IMR-90 (cell line): ENCODE data around the gene NKPD1. TPM values are rescaled to one million over a fixed set of nuclear protein-coding genes. Genes with fewer than 3 reads are reported as not detected.

Experiments used
- ATAC-seq: fragments of 200-7000 bp; cut with Tn5 transposase; 2 replicates; pipeline ENCODE4 v1.9.1; 2020; ENCODE audit warnings: low read depth, mild to moderate bottlenecking, moderate library complexity
- BruUV-seq: library from RNA; stranded (reverse); fragments of 400-500 nt; replicated peaks from 2 replicates; lab custom pipeline; 2021; lab: Mats Ljungman, UMichigan
- CTCF ChIA-PET: fragments of 300-600 bp; formaldehyde crosslinking; extraction: SDS; loops from one replicate; lab custom pipeline; 2021; ENCODE audit warnings: antibody characterized with exemption; lab: Yijun Ruan, JAX
- POLR2A ChIA-PET: fragments of 300-600 bp; sonication (Branson Sonifier 250); formaldehyde crosslinking; loops from one replicate; lab custom pipeline; 2022; ENCODE audit warnings: antibody characterized with exemption; ENCODE audit not compliant: unreplicated experiment; lab: Charles Lee
- DNase-seq: peaks from one replicate; pipeline ENCODE4 v3.0.0; 2013
- H2AFZ ChIP-seq: replicated peaks from 2 replicates; pipeline ENCODE3; 2013; ENCODE audit warnings: low read length, mild to moderate bottlenecking; ENCODE audit not compliant: poor library complexity
- H2AK5ac ChIP-seq: 2 replicates; pipeline ENCODE4 v1.6.1; 2013; ENCODE audit warnings: low read depth, low read length, inconsistent platforms
- H2AK9ac ChIP-seq: replicated peaks from 2 replicates; pipeline ENCODE3; 2013; ENCODE audit warnings: mild to moderate bottlenecking, low read depth, low read length, moderate library complexity; ENCODE audit not compliant: poor library complexity
- H2BK120ac ChIP-seq: 2 replicates; pipeline ENCODE4 v1.6.1; 2013; ENCODE audit warnings: low read depth, low read length, inconsistent platforms
- H2BK15ac ChIP-seq: 3 replicates; pipeline ENCODE4 v1.6.1; 2013; ENCODE audit warnings: low read depth, low read length, inconsistent platforms
- H2BK20ac ChIP-seq: 2 replicates; pipeline ENCODE4 v1.6.1; 2013; ENCODE audit warnings: low read depth, mild to moderate bottlenecking, inconsistent platforms, low read length, moderate library complexity
- H2BK5ac ChIP-seq: 2 replicates; pipeline ENCODE4 v1.6.1; 2013; ENCODE audit warnings: mild to moderate bottlenecking, low read depth, low read length, inconsistent platforms; ENCODE audit not compliant: poor library complexity, severe bottlenecking
- H3K14ac ChIP-seq: replicated peaks from 2 replicates; pipeline ENCODE4 v1.6.1; 2013; ENCODE audit warnings: low read depth, low read length, inconsistent platforms
- H3K18ac ChIP-seq: 2 replicates; pipeline ENCODE4 v1.6.1; 2013; ENCODE audit warnings: low read depth, low read length, control low read depth
- H3K23ac ChIP-seq: 2 replicates; pipeline ENCODE4 v1.6.1; 2013; ENCODE audit warnings: low read depth, low read length, inconsistent platforms
- H3K27ac ChIP-seq: 2 replicates; pipeline ENCODE4 v1.5.1; 2013; ENCODE audit warnings: mild to moderate bottlenecking, control low read depth, low read length; ENCODE audit not compliant: insufficient read depth
- H3K27me3 ChIP-seq: 2 replicates; pipeline ENCODE4 v1.6.1; 2013; ENCODE audit warnings: low read length; ENCODE audit not compliant: control insufficient read depth, insufficient read depth
- H3K36me3 ChIP-seq: 2 replicates; pipeline ENCODE4 v1.6.1; 2013; ENCODE audit warnings: low read length, mixed read lengths; ENCODE audit not compliant: control insufficient read depth, insufficient read depth
- H3K4ac ChIP-seq: 2 replicates; pipeline ENCODE4 v1.6.1; 2013; ENCODE audit warnings: low read depth, low read length, inconsistent platforms
- H3K4me1 ChIP-seq: 2 replicates; pipeline ENCODE4 v1.6.1; 2013; ENCODE audit warnings: low read length, mixed read lengths; ENCODE audit not compliant: control insufficient read depth, insufficient read depth
- H3K4me2 ChIP-seq: 2 replicates; pipeline ENCODE4 v1.6.1; 2013; ENCODE audit warnings: low read depth, mild to moderate bottlenecking, control low read depth, low read length, moderate library complexity
- H3K4me3 ChIP-seq: 2 replicates; pipeline ENCODE4 v1.5.1; 2013; ENCODE audit warnings: low read depth, mild to moderate bottlenecking, control low read depth, low read length, moderate library complexity; ENCODE audit not compliant: insufficient read depth
- H3K56ac ChIP-seq: 2 replicates; pipeline ENCODE4 v1.6.1; 2013; ENCODE audit warnings: low read length, inconsistent platforms; ENCODE audit not compliant: insufficient read depth; ENCODE audit errors: extremely low read depth
- H3K79me1 ChIP-seq, 2 experiments: 2 replicates each; pipeline ENCODE4 v1.6.1; 2013; ENCODE audit warnings: low read length in 2 of 2, inconsistent platforms in 1 of 2, low read depth in 1 of 2
- H3K9ac ChIP-seq: 2 replicates; pipeline ENCODE4 v1.6.1; 2013; ENCODE audit warnings: low read depth, low read length, control low read depth
- H3K9me1 ChIP-seq: 2 replicates; pipeline ENCODE4 v1.6.1; 2013; ENCODE audit warnings: low read length, inconsistent platforms; ENCODE audit not compliant: insufficient read depth
- H3K9me3 ChIP-seq: 2 replicates; pipeline ENCODE4 v1.6.1; 2013; ENCODE audit warnings: low read length; ENCODE audit not compliant: control insufficient read depth, insufficient read depth
- H4K20me1 ChIP-seq: 2 replicates; pipeline ENCODE4 v1.6.1; 2013; ENCODE audit warnings: low read length, inconsistent platforms; ENCODE audit not compliant: insufficient read depth
- H4K5ac ChIP-seq: 2 replicates; pipeline ENCODE4 v1.6.1; 2013; ENCODE audit warnings: mild to moderate bottlenecking, low read depth, low read length, control low read depth
- H4K8ac ChIP-seq, 2 experiments: 2 replicates each; pipeline ENCODE4 v1.6.1; 2013; ENCODE audit warnings: low read depth in 2 of 2, low read length in 2 of 2, control low read depth in 1 of 2, inconsistent platforms in 1 of 2
- H4K91ac ChIP-seq: 2 replicates; pipeline ENCODE4 v1.6.1; 2013; ENCODE audit warnings: low read depth, low read length, inconsistent platforms; ENCODE audit not compliant: insufficient read depth
- CHD1 ChIP-seq: IDR thresholded peaks from 2 replicates; pipeline ENCODE4 v1.6.1; 2012; ENCODE audit warnings: low read depth, low read length, improper control_type of control experiment
- FOS ChIP-seq: fragments of 150-350 bp; IDR thresholded peaks from 2 replicates; pipeline ENCODE4 v1.6.1; 2016; ENCODE audit warnings: low read depth, low read length
- USF2 ChIP-seq: fragments of 150-350 bp; IDR thresholded peaks from 2 replicates; pipeline ENCODE4 v1.6.1; 2017; ENCODE audit warnings: mild to moderate bottlenecking, antibody characterized with exemption, low read length, low read depth
- WGBS, 2 experiments: methylation state at CpG; one replicate each; pipeline versions ENCODE4 v1.1.5 to v1.1.7; 2013; ENCODE audit warnings: missing lambda C conversion rate in 2 of 2; ENCODE audit not compliant: insufficient read length in 1 of 2; ENCODE audit errors: extremely low coverage in 2 of 2; 5-methylcytosine and 5-hydroxymethylcytosine counted together
- dilution Hi-C: fragments of 300-500 bp; cut with HindIII; formaldehyde crosslinking; loops from one replicate; pipeline ENCODE4 v1.14.3; 2018; ENCODE audit warnings: low sequenced_read_pairs; ENCODE audit not compliant: unreplicated experiment
- in situ Hi-C: fragments of 300-500 bp; cut with MboI; formaldehyde crosslinking; loops from 3 replicates; pipeline ENCODE4 v1.14.3; 2019; ENCODE audit warnings: low sequenced_read_pairs, inconsistent platforms, mixed read lengths
- intact Hi-C: fragments of 100-400 bp; cut with micrococcal nuclease; formaldehyde crosslinking; loops from 2 replicates; pipeline ENCODE4 v1.10.0; 2022
- polyA plus RNA-seq, 3 experiments: library from polyadenylated mRNA; depleted of rRNA; stranded (reverse); fragments of >200 nt; gene quantifications; 2 replicates each; pipeline ENCODE4 v1.2.3, GENCODE V29; 2012; ENCODE audit warnings: low replicate concordance in 1 of 3
- total RNA-seq: library from RNA; depleted of rRNA; stranded (reverse); fragments of >200 nt; gene quantifications from 2 replicates; pipeline ENCODE4 v1.2.3, GENCODE V29; 2012

The NKPD1 gene
- total and polyA plus RNA-seq, 2 of the 4 experiments (the other 2 are of a cell fraction) = under 0.01 to 0.09 TPM

- H3K9me1 ChIP-seq = peaks cover 7% of the 10 kb centered on the region; the same call in 1 of the 2 replicates
- no peak overlapping the region for H4K8ac ChIP-seq
- H3K27me3 ChIP-seq = peaks cover 20% of the 10 kb centered on the region
- no peak overlapping the region for H3K18ac ChIP-seq
- no peak overlapping the region for H3K27ac ChIP-seq
- H3K9ac ChIP-seq = no peak overlapping the region
- H2AK9ac ChIP-seq = peak overlapping the region; percentile 67
- no peak overlapping the region for H3K4ac ChIP-seq
- dilution Hi-C loops = no loop called here
- H3K14ac ChIP-seq = no peak overlapping the region
- no peak overlapping the region for H2BK5ac ChIP-seq
- TF ChIP-seq CHD1 (no peak), USF2 (0 out of 2 replicates have a peak, but pooled peaks have one; percentile 16), FOS (no peak)
- no peak overlapping the region for H4K5ac ChIP-seq
- H3K4me3 ChIP-seq = peak overlapping the region; percentile 19
- no peak overlapping the region for H4K91ac ChIP-seq
- 12% methylated on average over 75 of the region's 91 CpGs; no CpG with 5 or more reads in 1 of the 2 experiments for WGBS, 2 experiments
- peak; percentile 40 for DNase-seq
- H3K4me1 ChIP-seq = peaks cover 18% of the 10 kb centered on the region
- POLR2A ChIA-PET = no interaction called here
- H4K20me1 ChIP-seq = peaks cover 8% of the 10 kb centered on the region
- peak overlapping the region; percentile 76 for H3K4me2 ChIP-seq
- peak; percentile 8 for ATAC-seq
- no TSS peak for BruUV-seq
- H2BK20ac ChIP-seq = no peak overlapping the region
- in situ Hi-C loops = no loop called here
- no peaks in the 10 kb centered on the region for H3K79me1 ChIP-seq
- no peaks in the 10 kb centered on the region for H3K9me3 ChIP-seq
- no peak overlapping the region for H2BK15ac ChIP-seq
- CTCF ChIA-PET = interaction anchor here (1.1 kb wide), 1 partner anchor 25 kb away, joined by 3 read pairs; the partner anchor contains the start of gene TRAPPC6A
- no peak overlapping the region for H3K23ac ChIP-seq
- intact Hi-C loops = no loop called here
- H2AK5ac ChIP-seq = no peak overlapping the region
- H3K36me3 ChIP-seq = no peaks in the 10 kb centered on the region
- H2BK120ac ChIP-seq = no peak overlapping the region
- no peak overlapping the region for H3K56ac ChIP-seq
- H2AFZ ChIP-seq = peak overlapping the region; percentile 86
These were observed 8.1 kb downstream of the NKPD1 start for GRCh38 chr19:45152504-45153338.
